Stimulated activated CD8-positive, alpha-beta memory T cell treated with anti-CD3 and anti-CD28 coated beads, Interleukin-4, amount 100 ng/mL, for 24 hours (primary cell): ENCODE results near the gene GH1.

ENCODE experiments used
- DNase-seq: peaks from one replicate; pipeline ENCODE4 v3.0.0-alpha.2; 2020; ENCODE audit warnings: low read depth

Gene GH1

DNA sequence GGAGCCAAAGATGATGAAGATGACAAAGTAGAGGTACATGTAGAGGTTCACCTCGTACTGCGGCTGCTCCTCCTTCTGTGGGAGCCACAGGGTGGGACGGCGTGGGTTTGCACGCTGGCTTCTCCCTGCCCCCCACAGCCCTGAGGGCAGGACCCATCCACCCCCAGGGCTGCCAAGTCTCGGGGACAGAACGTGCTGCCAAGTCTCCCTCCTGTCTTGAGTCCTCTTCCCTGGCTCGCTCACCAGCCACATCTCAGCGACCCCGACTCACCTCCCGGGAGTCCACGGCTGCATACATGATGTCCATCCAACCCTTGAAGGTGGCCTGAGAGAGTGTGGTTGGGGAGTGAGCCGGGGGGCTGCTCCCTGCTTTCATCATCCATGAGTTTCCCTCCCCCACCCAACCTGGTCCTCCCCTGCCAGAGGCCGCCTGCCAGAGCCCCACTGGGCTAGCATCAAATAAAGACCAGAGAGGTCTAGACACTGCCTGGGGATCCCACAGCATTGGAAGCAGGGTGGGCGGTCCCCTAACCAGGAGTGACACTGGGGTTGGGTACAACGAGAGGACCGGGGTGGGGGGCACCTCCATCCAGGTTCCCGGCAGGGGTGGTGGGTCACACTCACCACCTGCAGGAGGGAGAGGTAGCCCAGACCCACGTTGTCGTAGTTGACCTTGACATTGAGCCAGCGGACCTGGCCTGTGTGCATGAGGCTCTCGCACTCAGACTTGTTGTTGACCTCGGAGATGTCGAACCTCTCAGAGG lies 26.3 kb upstream of the GH1 start:
- no peak for DNase-seq

DNA sequence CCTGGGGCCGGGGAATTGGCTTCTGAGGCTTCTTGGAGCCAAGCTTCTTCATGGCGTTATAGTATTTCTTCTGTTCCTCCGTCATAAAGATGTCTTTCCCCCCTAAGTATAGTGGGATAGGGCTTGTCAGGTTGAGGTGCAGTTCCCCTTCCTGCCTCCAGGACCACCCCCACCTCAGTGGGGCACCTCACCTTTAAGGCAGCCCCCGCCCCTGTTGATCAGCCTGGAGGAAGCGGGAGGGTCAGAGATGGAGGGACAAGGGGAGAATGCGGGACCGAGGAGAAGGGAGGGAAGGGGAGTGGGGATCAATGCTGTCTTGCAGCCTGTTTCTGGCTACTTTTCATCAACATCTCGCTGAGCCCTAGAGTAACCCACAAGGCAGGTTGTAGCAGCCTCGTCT lies 25.1 kb upstream of the GH1 start:
- no peak for DNase-seq

DNA sequence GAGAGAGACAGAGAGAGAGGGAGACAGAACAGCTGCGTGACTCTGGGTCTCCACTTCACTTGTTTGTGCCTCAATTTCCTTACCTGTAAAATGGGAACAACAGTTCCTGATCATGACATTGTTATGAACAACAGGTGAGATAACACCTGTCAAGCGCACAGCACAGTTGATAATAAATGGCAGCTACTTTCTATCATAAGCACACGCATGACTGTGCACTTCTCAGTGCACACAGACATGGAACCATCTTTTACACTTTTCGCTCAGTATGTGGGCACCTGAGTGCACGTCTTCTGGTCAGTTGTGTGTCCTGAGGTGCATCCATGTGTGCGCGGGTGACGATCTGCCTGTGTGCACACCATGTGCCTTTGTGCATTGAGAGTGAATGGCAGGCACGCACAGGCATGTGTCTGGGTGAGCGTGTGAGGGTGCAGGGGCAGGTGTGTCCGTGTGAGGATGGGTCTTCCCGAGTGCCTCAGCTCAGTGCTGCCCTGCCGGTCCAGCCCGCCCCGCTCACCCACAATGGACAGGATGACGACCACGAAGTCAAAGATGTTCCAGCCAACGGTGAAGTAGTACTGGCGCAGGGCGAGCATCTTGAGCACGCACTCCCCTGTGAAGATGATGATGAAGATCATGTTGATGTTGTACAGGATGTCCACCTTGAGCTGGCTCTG lies 23.8 kb upstream of the GH1 start:
- DNase-seq: no peak

DNA sequence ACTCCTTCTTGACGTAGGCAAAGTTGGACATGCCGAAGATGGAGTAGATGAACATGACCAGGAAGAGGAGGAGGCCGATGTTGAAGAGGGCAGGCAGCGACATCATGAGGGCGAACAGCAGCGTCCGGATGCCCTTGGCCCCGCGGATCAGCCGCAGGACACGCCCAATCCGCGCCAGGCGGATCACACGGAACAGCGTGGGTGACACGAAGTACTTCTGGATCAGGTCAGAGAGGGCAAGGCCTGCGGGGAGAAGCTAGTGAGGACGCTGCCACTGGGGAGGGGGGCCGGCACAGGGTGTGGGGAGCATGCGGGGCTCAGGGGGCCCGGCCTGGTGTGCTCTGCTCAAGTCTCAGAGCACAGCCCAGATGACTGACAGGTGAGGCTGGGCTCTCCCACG lies 23.1 kb upstream of the GH1 start:
- no peak for DNase-seq

DNA sequence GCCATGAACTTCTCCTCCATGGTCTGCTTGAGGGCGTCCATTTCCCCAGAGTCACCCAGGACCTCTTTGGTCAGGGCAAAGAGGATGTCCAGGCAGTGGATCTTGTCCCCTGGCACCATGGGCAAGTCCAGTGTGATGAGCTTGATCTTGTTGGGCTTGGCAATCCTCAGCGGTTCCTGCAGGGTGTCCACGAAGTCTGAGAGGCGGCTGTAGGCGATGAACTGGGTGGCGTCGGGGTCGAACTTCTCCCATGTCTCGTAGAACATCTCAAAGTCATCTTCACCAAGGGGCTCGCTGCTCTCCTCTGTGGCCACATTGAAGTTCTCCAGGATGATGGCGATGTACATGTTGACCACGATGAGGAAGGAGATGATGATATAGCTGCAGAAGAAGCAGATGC lies 22.5 kb upstream of the GH1 start:
- DNase-seq: no peak

DNA sequence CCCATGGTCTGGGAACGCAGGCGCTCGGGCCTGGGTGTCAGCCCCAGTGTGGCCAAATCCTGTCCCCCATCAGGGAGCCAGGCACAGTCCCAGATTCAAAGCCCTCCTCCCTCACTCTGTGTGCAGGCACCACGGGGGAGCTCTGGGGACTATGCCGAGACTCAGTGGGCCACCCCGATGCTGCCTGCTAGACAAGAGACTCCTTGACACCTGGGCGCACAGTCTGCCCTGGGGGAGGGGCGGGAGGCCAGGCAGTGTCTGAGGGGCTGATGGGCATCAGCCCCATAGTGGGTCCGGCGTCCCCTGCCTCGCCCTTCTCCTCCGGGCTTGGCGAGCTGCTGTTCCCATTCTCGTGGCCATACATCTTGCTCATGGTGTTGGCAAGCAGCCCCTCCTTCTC lies 21.9 kb upstream of the GH1 start:
- no peak for DNase-seq

DNA sequence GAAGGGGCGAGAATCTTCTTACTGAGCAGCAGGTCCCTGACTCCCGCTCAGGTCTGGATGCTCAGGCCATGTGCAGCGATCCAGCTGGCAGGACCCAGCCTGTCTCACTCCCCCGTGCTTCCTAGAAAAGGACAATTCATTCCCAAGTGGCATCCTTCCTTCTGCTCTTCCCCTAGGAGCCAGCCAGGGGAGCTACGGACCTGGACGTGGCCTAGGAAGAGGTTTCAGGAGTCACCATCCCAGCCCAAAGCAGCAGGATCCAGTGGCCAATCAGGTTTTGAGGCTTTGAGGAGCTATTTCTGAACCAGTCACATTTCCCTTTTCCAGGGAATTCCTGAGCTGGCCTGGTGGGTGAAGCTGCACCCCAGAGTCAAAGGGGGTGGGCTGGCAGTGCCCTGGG lies 21.2 kb upstream of the GH1 start:
- DNase-seq: no peak

DNA sequence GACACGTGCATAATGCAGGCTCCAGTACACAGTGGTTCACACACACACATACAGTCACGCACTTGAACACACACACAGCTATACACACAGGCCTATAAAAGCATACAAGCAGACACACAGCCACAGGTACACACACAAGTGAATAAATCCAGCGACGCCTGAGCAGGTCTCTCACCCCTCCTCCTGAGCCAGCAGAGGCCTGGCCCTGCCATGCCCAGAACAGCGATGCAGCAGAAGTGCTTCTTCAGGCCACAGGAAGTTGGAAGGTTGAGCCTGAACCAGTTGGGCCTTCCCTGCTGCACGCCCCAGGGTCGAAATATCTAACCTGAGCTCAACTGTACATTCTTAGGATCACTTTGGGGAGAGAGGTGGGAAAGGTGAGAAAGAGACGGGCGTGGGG lies 20.8 kb upstream of the GH1 start:
- DNase-seq: no peak

DNA sequence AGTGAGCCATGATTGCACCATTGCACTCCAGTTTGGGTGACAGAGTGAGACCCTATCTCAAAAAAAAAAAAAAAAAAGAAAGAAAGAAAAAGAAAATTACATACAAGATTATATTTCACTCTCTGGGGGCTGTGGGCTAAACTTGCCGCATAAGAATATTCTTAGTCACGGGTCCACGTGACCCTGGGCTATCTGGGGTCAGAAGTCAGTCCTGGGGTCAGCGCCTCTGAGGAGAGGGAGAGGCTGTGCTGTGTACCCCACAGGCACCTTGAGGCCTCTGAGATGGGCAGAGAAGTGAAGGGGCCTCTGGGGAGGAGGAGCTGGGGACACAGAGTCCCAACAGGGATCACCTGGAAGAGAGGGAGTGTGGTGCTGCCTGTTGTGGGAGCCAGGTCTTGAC lies 19.3 kb upstream of the GH1 start:
- DNase-seq: no peak

DNA sequence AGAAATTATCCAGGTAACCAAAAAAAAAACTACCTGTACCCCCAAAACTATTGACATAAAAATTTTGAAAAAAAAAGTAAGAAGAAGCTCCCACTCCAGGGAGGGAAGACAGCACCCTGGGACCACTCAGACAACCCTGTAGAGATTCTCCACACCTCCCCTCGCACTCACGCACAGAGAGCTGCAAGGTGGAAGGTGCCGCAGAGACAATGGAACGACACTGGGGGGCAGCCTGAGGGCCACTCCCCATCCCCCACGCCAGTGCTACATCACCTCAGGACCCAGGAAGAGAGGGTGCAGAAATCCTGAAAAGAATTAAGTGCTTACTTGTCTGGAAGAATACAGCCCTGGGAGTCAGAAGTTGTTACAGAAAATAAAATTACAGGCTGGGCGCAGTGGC lies 18.7 kb upstream of the GH1 start:
- no peak for DNase-seq

DNA sequence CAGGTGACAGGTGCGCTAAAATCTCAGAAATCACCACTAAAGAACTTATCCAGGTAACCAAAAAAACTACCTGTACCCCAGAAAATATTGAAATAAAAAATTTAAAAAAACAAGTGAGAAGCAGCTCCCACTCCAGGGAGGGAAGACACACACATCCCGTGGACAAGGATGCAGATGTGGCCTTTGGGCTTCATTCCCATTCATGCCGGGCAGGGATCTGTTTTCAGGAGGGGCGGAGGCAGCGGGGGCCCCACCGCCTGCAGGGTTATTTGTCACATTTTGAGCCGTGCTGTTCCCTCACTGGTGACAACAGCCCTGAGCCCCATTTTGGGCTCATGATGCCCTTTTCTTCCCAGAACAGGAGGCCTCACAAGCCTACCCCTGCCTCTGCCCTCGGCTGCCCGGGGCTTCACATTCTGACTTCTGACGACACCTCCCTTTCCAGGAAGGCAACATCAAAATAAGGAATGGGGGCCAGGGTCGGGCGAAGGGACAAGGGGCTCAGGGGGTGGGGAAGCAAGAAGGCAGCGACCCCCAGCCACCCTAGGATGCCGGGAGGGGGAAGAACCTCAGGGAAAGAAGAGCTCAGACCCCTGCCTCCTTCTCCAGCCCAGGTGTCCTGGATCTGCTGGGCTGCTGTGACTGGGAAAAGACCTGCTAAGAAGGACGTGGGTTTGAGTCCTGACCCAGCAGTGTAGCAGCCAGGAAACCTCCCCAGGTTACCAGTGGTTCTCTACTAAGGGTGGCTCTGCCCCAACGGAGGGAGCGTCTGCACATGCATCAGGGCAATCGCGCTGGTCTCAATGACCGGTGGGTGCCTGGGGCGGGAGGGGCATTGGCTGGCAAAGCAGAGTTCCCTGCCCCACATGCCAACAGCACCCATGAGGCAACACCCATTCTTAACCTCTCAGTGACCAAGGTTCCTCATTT lies 15.8 kb upstream of the GH1 start:
- DNase-seq: no peak

DNA sequence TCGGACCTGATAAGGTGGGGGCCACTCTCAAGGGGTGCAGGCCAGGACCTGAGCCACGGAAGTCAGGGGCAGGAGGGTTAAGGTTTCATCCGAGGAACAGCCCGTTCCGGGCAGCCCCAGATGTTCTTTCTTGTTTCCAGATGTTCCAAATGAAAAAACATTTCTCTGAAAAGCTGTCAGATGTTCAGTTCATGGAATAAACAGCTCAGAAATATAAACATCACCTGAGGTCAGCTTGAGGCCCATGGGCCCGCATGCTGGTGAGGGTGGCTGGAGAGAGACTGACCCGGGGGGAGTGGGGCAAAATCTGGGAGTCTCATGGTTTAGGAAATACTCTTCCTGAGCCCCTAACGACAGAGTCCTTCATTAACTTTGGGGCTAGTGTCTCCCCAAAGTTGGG lies 15.0 kb upstream of the GH1 start:
- no peak for DNase-seq

DNA sequence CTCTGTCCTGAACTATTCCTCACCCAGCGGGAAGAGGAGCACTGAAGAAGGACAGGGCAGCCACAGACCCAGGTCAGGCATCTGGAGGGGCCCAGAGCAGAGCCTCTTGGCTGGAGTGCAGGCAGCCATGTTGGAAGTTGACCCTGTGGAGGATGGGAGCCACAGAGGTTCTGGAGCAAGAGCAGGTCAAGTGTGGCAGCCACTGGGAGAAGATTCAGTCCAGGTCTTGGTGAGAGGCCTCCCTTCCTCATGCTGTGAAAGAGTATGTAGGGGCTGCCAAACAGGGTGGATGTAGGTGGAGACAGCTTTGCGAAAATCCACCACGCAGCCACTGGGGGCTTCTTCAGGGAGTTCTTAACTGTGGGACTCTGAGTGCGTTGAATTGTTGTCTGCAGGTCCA lies 14.1 kb upstream of the GH1 start:
- no peak for DNase-seq

DNA sequence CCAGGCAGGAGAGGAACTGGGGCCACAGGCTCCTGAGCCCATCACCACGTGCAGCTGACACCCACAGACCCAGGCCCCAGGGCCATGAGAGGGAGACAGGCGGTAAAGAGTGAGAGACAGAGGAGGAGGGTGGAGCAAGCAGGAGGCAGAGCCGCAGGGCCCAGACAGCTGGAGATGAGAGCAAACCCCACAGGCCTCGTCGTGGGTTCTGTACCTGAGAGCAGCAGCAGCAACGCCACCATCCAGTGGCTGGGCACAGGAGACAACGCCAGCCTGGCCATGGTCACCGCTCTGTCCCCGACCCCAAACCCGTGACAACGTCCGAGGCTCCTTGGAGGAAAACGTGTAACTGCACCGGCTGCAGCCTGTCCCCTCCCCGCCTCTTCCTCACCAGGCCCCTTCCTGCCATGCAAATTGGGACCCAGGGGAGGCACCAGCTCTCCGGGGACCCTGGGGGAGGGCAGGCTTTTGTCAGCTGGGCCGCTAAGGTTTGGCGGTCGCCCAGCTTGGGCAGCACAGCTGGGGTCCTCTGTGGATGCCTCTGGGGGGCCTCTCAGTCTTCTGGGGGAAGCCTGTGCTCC lies 13.4 kb upstream of the GH1 start, which contains the start of gene CD79B:
CD79B (minus strand) TSS at position 351 of the 581 bp plus-strand sequence; CDS start at position 281, 70 bp downstream.
- peak; percentile 15 for DNase-seq

DNA sequence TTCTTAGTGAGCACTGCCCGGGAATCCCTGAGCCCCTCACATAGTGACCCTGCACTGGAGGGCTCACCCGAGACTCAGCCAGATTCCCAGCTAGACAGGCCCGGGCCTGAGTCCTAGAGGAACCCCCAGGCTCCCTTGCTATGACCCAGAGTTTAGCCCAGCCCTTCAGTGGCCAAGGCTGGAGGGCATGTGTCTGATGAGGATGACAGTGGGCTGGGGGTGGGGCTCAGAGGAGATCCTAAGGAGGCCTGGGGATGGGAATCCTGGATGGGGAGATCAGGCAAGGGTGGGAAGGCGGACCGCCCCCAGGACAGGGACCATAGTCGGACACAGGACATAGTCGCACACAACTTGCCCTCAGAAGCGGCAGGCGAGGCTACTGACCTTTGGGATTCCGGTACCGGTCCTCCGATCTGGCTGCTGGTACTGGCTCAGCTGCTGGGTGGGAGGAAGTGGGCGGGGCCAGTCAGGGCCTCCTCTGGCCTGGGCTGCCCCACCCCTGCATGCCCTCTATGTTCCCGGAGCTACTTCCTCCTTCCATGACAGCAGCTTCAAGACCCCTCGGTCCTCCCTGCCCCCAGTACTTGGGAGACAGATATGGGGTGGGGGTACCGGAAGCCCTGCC lies 12.4 kb upstream of the GH1 start:
- DNase-seq: peak; percentile 24

DNA sequence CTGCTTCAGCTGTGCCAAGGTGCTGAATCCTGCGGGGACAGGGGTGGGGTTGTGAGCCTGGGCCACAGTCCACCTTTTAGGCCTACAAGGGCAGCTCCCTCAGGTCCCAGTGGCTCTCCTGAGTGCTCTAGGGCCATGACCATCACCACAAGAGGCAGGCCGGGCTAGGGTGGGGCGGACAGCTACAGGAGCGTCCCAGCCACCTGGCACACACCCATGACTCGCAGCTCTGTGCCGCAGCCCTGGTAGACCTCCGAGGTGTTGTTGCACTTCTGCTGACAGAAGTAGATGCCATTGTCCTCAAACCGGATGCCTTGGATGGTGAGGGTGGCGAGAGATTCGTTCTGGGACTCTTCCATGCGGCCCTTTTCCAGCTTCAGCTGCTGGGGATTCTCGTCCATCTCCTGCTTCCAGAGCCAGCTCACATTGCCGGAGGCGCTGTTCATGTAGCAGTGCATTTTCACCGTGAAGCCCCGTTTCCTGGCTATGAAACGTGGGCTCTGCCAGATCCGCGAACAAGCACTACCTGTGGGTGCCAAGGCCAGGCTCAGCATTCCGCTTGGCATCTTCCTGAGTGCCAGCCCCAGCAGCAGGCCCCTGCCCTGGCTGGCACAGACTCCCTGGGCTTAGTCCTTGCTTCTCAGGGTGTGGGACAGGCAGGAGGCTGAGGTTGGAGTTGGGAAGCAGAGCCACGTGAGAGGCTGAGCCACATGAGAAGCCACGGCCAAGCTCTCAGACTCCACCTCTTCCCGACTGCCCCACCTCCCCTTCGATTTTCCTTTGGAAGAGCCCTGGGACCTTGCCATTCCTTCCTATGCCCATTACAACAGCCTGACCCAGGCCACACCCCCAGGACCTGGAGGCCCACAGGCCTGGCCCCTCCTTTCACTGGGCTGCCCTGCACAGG lies 11.5 kb upstream of the GH1 start:
- DNase-seq: no peak

DNA sequence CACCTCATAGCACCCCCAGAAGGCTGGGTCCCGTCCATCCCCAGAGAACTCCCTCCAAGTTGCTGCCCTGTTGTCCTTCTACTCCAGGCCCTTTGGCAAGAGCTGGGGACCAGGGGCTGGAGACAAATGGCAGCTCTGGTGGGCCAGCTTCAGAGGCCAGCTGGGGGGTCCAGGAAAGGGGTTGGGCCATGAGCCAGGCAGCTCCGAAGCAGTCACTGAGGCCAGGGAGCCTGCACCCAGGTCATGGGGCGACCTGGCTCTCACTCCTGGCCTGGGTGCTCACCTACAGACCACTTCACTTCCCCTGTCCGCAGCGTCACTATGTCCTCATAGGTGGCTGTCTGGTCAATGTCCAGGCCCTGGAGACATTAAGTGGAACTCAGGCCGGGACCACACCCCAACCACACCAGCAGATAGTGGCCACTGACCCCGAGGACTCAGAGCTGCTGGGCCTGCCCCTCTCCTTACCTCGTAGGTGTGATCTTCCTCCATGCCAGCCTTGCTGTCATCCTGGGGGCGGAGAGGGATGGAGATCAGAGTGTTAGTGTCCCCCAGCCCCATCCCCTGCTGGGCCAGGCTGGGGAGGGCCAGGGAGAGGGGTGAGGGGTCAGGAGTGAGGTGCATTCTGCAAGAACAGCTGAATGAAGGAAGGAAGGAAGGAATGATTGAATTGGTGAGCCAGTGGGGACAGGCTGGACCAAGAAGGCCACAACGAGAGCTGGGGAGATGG lies 10.5 kb upstream of the GH1 start:
- DNase-seq: no peak

DNA sequence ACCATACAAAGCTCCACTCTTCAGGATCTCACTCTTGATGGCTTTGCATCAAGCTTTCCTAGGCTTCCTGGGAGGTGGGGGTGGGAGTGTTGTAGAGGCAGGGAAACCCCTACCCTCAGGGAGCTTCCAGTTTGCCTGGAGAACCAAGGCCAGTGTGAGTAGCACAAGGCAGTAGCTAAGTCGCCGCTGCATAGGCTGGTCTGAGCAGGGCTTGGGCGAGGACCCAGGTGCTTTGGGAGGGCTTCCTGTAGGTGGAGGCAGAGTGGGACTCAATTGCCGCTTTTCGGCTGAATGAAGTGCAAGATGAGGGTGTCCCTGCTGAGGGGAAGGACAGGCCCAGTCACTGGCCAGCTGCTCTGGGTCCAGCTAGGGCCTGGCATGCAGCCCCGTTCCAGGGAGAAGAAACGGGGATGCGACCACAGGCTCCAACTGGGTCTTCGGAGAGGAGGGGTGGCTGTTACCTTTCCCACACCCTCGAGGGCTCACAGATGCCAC lies 9.6 kb upstream of the GH1 start:
- no peak for DNase-seq

DNA sequence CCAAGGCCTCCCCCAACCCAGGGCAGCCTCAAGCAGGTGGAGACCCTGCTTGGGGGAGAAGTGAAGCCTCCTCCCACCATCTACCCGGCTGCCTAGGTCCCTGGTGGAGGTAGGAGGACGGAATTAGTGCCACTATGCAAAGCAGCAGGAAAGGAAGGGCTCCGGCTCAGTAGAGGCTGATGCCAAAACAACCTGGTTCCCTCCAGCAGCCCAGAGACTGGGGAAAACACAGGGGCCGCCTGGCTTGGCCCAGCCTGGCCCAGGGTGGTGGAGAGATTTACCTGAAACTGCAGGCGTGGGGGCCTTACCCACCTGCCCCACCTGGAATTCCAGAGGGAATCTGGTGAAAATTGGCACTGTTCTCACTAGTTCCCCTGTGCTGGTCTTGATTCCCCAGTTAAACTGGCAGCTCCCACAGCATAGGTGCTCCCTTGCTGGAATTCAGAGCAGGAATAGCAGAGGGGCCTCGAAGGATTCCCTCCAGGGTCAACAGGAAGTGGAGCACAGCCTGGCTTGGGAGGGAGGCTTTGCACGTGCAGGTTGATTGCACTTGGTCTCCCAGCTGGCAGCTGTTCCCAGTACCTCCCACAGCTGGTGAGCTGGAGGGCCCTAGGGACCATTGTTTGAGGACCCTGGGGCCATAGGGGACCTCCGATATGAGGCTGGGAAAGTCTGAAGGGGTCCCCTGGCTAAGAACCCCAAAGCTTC lies 9.0 kb upstream of the GH1 start:
- DNase-seq: no peak
